Body of pancreas (tissue), 4 donors: ENCODE results near the gene SMC3.

ENCODE experiments used
- POLR2A ChIP-seq, 3 donors: fragments of 450-650 bp; IDR thresholded peaks; one replicate each; pipeline ENCODE4 v1.6.1; 2016; ENCODE audit warnings: antibody characterized with exemption in 3 of 3, mild to moderate bottlenecking in 2 of 3
- TF ChIP-seq, protein P1 (sequence below), 7 experiments: fragments of 450-650 bp in 4 of 7; fragments of 200-600 bp in 3 of 7; sonication (generic) in 3 of 7; IDR thresholded peaks; one replicate each; pipeline ENCODE4 v1.5.1; 2016 to 2019; ENCODE audit warnings: antibody characterized with exemption in 7 of 7

DNA sequence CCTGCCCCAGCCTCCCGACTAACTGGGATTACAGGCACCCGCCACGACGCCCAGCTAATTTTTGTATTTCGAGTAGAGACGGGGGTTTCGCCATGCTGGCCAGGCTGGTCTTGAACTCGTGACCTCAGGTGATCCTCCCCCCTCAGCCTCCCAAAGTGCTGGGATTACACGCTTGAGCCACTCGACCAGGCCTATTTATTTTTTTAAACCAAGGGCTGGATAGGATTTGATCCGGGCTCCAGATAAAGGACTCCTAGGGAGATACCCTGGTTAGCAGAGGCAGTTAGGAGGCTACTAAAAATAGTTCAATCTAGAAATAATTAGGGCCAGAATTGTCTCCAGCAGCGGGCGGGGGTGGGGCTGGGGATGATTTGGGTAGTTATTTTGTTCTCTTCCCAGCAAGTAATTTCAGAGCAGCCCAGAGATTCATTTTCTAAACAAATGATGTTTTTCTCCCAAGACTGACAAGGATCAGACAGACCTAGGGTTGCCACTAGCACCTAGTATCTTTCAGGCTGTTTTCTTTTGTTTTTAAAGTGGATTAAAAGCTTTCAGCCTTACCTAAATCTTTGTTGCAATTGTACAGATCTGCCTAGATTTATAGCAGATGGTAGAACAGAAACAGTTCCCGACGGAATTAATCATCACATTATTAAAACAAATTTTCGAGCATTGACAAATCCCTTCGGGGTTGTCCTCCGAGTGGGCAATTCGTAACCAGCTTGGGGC lies 859 bp upstream of the SMC3 start:
- TF ChIP-seq, protein P1, sequence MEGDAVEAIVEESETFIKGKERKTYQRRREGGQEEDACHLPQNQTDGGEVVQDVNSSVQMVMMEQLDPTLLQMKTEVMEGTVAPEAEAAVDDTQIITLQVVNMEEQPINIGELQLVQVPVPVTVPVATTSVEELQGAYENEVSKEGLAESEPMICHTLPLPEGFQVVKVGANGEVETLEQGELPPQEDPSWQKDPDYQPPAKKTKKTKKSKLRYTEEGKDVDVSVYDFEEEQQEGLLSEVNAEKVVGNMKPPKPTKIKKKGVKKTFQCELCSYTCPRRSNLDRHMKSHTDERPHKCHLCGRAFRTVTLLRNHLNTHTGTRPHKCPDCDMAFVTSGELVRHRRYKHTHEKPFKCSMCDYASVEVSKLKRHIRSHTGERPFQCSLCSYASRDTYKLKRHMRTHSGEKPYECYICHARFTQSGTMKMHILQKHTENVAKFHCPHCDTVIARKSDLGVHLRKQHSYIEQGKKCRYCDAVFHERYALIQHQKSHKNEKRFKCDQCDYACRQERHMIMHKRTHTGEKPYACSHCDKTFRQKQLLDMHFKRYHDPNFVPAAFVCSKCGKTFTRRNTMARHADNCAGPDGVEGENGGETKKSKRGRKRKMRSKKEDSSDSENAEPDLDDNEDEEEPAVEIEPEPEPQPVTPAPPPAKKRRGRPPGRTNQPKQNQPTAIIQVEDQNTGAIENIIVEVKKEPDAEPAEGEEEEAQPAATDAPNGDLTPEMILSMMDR (IDR thresholded peaks at IDR 0.05) = no peak
- TF ChIP-seq POLR2A (IDR thresholded peaks at IDR 0.05) = no peak
